COR-L47 (cell line): ENCODE results near the gene PLCB4.
"Not testable (repeated sequence)": the region's sequence is repeated elsewhere in the genome, so short reads cannot be mapped to it uniquely, and the experiment has no call there.

ENCODE experiments used
- DNase-seq: peaks from one replicate; lab custom pipeline; 2025; lab: John Stamatoyannopoulos, UW

PLCB4 gene

DNA sequence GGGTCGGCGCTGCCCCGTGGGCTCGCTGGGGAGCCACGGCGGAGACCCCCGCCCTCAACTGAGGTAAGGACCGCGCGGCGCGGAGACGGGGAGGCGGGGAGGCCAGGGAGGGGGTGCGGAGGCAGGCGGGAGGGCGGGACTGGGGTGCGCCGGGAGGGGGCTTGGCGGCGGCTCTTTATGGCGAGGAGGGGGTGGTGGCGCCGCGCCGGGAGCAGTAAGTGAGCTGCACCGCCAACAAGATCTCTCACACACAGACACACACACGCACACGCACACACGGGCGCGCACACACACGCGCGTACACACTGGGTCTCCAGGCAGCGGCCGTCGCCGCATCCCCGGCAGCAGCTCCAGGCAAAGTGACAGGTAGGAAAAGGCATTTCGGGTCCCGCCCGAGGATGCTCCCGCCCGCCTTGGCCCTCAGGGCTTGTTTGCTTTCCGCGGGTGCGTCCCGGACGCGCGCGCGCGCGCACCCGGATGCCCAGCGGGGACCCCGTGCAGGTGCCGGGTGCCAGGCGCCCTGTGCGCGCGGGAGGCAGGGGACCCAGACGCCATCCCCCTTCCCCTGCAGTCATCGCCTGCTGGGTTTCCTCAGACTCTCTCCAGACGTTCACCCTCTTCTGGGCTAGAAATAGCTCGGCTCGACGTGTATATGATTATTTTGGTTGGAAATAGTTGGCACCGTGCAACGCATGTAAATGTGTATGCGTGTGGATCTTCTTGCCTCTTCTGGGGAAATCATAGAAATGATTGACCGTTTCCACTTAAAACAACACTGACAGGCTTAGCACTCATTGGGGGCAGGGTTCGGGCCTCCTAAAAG is at the start of gene PLCB4:
TSS of gene PLCB4 (plus strand) at position 247 of the 823 bp plus-strand sequence. CDS start 238,728 bp downstream, outside the sequence.
- peak; percentile 87 for DNase-seq

DNA sequence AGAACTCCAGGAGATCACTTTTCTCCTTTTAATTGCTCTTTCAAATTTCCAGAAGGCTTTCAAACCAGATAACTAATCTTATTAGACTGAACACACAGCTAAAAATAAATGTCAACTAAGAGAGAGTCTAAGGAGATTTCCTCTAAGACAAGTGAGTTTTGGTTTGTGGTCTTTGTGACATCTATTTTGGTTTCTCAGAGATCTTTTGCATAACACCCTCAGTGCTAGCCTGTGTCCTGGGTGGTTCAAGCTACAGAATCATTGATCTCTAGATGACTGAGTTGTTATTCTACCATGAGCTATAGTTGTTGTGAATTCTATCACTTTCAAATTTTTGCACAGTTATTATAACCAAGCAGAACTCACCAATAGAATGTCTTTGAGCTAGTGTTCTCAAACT is 49.1 kb upstream of the PLCB4 start:
- DNase-seq, result no peak

DNA sequence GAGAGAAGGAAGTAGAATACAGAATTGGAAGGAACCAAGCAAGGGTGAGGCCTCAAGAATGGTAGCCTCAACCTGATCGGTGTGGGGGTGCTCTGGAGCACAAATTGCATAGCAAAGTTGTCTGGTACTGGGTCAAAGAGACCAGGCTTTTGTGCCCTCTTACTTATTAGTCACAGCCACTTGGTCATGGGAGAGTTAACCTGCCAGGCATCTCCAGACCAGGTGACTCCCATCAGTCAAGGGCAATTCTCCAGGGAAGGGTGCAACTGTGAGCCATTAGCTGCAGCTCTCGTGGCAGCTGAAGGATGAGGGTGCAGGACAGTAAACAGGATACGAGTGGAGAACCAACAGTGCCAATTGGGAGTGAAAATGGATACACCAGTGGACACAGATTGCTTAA is 47.7 kb upstream of the PLCB4 start:
- no peak for DNase-seq

DNA sequence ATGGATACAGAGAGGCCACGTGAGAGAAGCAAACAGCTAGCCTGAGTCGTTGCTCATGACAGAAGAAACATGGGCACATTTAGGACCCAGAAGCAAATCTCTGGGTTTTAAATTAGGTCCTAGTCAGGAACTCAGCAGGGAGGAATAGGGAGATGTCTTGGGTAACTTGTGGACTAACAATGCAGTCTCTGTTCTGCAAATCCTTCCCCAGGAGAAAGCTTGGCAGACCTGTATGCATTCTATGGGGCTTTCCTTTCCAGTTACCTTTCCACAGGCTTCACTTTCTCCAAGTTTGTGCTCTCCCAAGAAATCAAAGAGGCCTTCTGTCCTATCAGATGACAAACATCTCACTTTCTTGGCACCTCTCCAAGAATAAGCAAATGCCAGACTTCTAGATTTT is 47.2 kb upstream of the PLCB4 start:
- DNase-seq, result no peak

DNA sequence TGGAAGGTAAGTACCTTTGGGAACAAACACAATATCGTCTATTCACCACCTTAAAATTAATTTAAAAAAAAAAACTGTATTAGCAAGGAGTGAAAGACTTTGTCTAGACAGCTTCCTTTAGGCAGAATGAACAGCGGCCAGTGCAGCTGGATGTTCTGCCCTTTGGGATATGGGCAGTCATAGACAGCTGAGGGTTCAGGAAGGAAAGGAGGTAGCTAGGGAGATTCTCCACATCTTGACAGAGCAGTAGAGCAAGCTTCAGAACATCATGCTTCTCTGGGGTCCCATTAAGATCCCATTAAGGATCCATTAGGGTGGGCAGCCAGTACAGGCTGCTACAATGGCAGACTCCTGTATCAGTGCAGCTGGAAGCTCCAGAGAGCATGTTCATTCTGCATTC is 46.5 kb upstream of the PLCB4 start:
- no peak for DNase-seq

DNA sequence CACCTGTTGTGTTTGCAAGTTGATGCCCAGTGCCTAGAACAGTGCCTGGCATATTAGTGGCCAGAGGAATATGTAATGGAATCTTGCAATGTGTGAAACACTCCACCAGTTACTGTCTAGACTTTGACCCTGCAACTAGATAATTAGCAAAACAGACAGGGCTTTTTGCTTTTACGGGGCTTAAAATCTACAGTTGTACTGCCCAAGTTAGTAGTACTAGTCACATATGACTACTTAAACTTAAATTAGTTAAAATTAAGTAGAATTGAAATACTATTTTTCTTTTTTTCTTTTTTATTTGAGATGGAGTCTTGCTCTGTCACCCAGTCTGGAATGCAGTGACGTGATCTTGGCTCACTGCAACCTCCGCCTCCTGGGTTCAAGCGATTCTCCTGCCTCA is 44.3 kb upstream of the PLCB4 start:
- DNase-seq, result no peak

DNA sequence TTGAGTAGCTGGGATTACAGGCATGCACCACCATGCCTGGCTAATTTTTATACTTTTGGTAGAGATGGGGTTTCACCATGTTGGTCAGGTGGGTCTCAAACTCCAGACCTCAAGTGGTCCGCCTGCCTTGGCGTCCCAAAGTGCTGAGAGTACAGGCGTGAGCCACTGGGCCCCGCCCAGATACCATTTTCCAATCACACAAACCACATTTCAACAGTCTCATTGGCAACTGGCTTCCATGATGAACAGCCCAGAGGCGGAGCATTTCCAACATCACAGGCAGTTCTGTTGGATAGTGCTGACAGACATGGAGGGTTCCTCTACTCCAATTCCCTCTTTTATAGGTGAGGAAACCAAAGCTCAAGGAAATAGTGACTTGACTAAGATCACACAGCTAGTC is 43.9 kb upstream of the PLCB4 start:
- no peak for DNase-seq

DNA sequence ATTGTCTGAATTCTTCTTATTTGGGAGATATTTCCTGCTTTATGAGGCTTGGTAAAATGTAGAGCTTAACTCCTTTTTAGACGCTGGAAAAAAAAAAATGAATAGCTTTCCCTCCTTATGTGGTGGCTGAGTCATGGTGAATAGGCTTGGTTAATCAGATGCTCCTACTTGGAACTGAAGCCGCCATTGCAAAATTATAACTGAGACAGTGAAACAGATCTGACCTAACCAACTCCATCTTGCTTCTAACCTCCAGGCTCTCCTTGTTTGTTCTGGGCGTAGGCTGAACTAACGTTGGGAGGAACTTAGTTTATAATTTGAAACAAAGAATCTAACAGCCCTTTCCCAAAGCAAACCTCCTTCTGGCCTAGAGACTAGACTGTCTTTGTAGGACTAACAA is 43.2 kb upstream of the PLCB4 start:
- DNase-seq, result no peak

DNA sequence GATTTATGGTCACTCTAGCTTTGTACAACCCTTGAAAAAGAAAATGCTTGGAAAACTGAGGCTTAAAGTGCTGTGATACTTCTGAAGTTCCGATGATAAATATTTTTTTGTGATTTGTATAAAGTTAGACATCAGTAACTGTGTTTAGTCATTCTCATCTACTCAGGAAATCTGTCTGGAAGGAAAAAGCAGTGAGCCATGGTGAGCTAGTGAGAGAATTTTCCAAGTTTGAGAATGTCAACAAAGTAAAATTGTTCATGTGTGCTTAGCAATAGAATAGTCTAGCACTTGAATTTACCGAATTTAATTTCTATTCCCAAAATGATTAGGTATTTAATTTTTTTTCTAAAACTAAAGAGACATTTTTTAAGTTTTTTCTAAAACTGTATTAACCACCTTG is 41.3 kb upstream of the PLCB4 start:
- DNase-seq, result no peak

DNA sequence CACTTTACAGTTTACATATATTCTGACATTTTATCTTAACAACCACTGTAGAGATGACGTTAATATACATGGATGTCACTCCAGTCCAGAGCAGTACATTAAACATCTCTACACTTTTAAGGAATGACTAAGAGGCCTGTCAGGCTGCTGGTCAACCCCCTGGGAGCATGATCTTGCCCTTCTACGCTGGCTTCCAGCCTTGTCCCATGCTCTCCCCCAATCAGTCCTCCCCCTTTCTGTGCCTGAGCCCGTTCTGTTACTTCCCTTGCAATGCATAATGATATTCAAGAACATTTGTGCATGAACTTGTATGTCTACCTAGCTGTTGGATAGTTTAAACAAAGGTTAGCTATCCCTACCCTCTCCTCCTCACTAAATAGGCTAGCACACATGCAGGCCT is 40.5 kb upstream of the PLCB4 start:
- no peak for DNase-seq

DNA sequence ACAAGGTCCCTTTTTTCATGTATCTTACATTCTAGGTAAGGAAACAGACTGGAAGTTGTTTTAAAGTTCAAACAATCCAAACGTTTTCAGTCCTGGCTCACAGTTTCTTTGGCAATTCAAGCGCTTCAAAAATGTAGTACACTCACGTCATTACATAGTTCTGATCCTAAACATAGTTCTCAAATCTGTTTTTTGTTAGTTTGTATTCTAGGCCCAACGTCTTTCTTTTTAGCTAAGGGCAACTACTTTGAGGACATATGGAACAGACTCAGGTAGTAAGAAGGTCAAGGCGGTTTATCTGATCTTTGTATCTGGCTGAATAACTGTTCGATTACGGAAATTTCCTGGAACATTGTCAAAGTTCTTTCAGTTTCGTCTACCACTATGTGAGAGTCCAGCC is 36.9 kb upstream of the PLCB4 start:
- DNase-seq, result no peak

DNA sequence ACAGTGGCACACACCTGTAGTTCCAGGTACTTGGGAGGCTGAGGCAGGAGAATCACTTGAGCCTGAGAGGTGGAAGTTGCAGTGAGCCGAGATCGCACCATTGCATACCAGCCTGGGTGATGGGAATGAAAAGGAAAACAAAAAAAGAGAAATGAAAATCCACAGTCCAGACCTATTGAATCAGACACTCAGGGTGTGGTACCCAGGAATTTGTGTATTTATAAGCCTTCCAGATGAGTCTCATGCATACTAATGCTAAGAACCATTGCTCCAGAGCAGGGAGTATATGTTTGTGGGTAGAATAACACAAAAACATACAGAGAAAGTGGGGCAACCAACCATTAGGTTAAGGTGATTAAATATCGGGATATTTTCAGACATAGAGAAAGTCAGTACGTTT is 36.1 kb upstream of the PLCB4 start:
- DNase-seq, result no peak

DNA sequence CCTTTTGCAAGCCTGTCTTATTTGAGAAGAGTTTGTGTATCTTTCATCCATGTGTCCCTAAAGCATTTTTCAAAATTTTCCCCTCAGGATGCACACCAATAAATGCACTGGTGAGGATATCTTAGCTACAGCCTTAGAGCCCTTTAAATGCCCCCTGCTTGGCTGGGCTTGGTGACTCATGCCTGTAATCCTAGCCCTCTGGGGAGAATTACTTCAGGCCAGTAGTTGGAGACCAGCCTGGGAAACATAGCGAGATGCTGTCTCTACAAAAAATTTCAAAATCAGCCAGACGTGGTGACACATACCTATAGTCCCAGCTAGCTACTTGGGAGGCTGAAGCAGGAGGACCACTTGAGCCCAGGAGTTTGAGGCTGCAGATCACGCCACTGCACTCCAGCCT is 33.8 kb upstream of the PLCB4 start:
- DNase-seq, result no peak

DNA sequence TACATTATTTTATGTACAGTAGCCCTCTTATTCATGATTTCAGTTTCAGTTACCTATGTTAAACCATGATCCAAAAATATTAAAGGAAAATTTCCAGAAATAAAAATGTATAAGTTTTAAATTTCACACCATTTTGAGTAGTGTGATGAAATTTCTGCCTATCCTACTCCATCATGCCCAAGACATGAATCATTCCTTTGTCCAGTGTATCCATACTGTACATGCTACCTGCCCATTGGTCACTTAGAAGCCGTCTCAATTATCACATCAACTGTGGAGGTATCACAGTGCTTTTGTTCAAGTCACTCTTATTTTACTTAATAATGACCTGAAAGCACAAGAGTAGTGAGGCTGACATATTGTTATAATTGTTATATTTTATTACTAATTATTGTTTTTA is 32.3 kb upstream of the PLCB4 start:
- DNase-seq, result no peak

DNA sequence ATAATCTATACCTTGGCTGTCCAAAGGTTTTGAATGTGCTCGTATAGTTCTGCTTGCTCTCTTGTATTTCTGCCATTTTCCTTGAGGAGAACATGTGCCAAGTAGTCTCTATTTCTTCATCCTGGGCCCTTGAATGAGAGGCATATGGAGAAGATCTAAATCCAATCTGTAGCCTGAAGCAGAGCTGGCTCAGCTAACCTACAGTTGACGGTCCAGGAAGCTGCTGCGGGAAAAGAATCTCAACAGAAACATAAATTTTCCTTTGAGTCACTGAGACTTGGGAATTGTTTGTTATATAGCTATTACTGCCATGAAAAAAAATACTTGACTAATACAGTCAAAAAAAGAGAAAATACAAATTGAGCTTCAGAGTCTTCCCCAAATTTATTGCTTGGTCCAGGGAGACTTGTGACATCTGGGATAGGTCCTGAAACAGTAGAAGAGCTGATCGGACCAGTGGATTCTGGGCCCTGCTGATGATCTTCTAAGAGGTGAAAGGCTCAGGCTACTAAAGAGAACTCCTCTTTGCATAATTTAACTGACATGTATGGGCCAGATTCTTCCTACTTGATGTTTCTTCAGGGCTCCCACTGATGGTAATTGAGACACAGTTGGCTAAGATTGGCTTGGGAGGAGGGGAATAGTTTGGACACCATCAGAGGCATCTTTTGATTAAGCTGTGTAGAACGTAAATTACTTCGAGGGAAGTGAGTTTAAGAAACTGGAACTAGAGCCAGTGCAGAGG is 29.9 kb upstream of the PLCB4 start:
- DNase-seq, result no peak

DNA sequence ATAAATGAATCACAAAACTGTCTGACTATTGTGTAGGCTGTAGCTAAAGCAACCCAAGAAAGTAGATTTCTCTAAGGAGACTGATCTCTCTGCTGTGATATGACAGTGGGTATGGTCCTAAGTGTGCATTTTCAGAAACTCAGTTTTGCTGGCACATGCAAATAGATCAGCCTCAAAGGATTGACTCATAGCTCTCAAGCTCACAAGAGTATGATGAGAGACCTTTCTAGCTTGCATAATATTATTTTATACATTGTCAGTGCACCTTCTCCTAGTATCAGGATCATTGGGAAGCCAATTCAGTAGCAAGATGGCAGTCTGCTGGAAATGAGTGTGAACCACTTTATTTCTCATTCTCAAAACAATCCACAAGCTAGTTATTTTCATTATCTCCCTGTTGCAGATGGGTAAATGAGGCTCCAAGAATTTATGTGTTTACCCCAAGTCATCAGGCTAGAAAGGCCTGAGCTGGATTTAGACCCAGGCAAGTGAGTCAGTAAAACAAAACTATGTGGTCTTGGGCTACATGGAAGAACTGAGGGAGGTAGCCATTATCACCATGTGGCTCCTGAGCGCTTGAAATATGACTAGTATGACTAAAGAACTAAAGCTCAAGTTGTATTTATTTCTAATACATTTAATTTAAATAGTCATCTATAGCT is 27.9 kb upstream of the PLCB4 start:
- DNase-seq, result no peak

DNA sequence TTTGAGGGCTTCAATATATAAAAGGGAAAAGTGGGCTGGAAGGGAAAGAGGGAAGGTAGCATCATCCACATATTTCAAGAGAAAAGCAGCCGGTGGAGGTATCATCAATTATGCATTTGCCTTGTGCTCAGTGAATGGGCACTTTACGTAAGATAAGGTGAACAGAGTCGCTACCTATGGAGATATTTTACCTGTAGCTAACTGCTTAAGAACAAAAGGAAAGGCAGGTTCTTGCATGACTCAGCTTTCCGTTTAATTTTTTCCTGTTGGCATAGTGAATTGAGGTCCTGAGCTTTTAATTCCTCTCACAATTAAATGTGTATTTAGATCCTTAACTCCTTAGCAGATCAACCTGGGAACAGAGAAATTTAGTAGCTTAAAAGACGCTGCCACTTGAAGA is 25.5 kb upstream of the PLCB4 start:
- DNase-seq, result no peak

DNA sequence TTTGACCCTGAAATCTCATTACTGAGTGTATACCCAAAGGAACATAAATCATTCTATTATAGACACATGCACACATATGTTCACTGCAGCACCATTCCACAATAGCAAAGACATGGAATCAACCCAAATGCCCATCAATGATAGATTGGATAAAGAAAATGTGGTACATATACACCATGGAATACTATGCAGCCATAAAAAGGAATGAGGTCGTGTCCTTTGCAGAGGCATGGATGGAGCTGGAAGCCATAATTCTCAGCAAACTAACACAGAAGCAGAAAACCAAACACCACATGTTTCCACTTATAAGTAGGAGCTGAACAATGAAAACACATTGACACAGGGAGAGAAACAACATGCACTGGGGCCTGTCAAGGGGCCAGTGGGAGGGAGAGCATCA is 21.0 kb upstream of the PLCB4 start:
- not testable (repeated sequence) for DNase-seq

DNA sequence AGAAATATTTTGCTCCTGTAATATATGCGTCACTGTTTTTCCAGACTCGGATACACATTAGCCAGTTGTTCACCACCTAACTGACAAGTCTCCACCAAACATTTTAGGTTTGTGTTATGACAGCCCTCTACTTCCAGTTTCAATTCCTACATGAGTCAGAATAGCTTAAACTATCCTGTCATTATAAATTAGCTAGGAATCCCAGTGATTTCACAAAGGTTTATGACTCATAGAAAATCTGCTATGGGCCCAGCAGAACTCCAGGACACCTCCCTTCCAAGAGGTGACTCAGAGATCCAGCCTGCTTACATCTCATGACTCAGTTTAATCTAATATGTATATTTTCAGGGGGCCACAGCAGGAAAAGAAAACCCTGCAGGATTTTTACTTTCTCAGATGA is 17.4 kb upstream of the PLCB4 start:
- no peak for DNase-seq

DNA sequence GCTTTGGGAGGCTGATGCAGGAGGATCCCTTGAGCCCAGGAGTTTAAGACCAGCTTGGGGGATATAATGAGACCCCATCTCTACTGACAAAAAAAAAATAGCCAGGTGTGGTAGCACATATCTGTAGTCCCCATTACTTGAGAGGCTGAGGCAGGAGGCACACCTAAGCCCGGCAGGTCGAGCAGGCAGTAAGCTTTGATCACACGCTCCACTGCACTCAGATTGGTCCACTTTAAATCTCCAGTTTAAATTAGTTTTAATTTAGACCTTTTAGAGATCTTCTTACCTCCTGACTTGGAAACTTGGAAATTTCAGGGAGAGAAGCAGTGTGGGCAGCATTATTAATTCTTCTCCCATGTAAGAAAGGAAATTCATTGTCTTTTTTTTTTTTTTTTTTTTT is 16.8 kb upstream of the PLCB4 start:
- no peak for DNase-seq

DNA sequence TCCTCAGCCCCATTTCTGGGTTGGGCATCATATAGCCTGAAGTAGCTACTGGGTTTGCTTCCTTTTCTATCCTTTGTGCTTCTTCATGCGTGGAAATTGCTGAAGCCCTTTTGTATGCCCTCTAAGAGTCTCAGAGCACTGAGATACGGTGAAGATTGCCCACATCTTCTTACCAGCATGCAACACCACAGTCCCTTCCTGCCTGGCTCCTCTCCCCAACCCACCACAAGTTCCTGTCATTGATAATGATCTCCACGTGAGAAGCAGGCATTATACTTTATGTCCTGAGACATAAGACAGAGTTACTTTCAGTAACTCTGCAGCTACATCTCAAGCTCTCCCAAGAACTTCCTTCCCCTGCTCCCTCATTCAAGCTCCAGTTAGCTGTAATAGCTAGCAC is 15.8 kb upstream of the PLCB4 start:
- DNase-seq, result no peak

DNA sequence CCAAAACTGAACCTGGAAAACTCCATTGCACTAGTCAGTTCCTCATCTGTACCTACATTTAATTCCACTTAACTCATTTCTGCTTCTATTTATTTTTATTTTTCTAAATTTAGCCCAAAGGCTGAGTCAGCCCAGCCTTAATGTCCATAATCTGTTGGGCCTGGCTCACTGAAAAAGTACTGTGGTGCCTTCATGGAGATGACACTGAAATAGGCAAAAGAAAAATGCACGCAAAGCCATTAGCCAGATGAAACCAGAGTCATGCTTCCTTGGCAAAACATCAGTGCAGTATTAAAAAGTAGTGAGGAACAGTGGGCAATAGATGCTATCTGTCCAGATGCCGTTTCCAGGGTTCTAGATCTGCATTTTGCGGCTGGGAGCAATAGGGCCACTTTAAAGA is 14.7 kb upstream of the PLCB4 start:
- DNase-seq, result no peak

DNA sequence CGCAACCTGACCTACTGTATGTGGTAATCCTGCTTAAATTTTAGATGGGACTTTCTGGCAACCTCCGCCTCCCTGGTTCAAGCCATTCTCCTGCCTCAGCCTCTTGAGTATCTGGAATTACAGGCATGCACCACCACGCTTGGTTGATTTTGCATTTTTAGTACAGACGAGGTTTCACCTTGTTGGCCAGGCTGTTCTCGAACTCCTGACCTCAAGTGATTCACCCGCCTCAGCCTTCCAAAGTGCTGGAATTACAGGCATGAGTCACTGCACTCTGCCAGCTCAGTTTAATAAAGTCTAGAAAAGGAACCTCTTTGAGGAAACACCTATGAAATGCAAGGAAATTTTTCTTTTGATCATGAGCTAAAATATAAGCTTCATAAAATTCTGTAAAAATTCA is 9.0 kb upstream of the PLCB4 start:
- no peak for DNase-seq
